ACC112 (cell line): ENCODE measurements around the gene KDELR3.

Experiments used
- H2AFZ ChIP-seq: fragments of 200-600 bp; sonication (generic); one replicate; pipeline ENCODE4 v1.6.0; 2017; ENCODE audit warnings: antibody characterized with exemption, low read length; ENCODE audit not compliant: unreplicated experiment
- H3K27ac ChIP-seq: fragments of 200-600 bp; sonication (generic); 2 replicates; pipeline ENCODE4 v1.5.1; 2014; ENCODE audit warnings: low read depth, mild to moderate bottlenecking, antibody characterized with exemption, low read length, moderate library complexity
- H3K27me3 ChIP-seq: fragments of 200-600 bp; sonication (generic); 2 replicates; pipeline ENCODE4 v1.6.1; 2014; ENCODE audit warnings: mild to moderate bottlenecking, antibody characterized with exemption, low read length, moderate library complexity, mixed read lengths; ENCODE audit not compliant: insufficient read depth
- H3K36me3 ChIP-seq: fragments of 200-600 bp; sonication (generic); 2 replicates; pipeline ENCODE4 v1.6.1; 2016; ENCODE audit warnings: mild to moderate bottlenecking, antibody characterized with exemption, low read length, moderate library complexity, mixed read lengths; ENCODE audit not compliant: insufficient read depth
- H3K4me1 ChIP-seq: fragments of 200-600 bp; sonication (generic); one replicate; pipeline ENCODE4 v1.6.1; 2016; ENCODE audit warnings: low read length, mixed read lengths; ENCODE audit not compliant: insufficient read depth, unreplicated experiment, control insufficient read depth
- H3K4me3 ChIP-seq: fragments of 200-600 bp; sonication (generic); 2 replicates; pipeline ENCODE4 v1.5.1; 2014; ENCODE audit warnings: mild to moderate bottlenecking, low read depth, low read length
- H3K79me2 ChIP-seq: fragments of 200-600 bp; sonication (generic); one replicate; pipeline ENCODE4 v1.6.0; 2016; ENCODE audit warnings: low read length; ENCODE audit not compliant: control insufficient read depth, unreplicated experiment, insufficient read depth

Gene KDELR3

GRCh38 chr22:38467904-38468442, at the start of gene KDELR3:
Gene KDELR3, plus strand, starts transcription at chr22:38468096. Its CDS starts 138 bp downstream, at chr22:38468234.
- Histone ChIP-seq H3K27me3 (no peaks in the 10 kb centered on the region), H3K79me2 (peaks cover 23% of the 10 kb centered on the region), H3K27ac (peak within 1 kb of the TSS; percentile 59; the same call in 1 of the 2 replicates), H3K4me1 (peaks cover 9% of the 10 kb centered on the region), H3K36me3 (no peaks in the 10 kb centered on the region), H3K4me3 (peak within 1 kb of the TSS; percentile 96), H2AFZ (peak within 1 kb of the TSS; percentile 75)

- Histone ChIP-seq H3K27ac (no peak overlapping the region), H3K36me3 (no peaks in the 10 kb centered on the region), H3K4me3 (no peak overlapping the region), H3K27me3 (no peaks in the 10 kb centered on the region), H3K79me2 (no peaks in the 10 kb centered on the region), H3K4me1 (no peaks in the 10 kb centered on the region), H2AFZ (no peak overlapping the region)
Measured at GRCh38 chr22:38418589-38418988, 49.3 kb upstream of the KDELR3 start.

GRCh38 chr22:38419121-38419857, 48.6 kb upstream of the KDELR3 start:
- Histone ChIP-seq H3K79me2 (no peaks in the 10 kb centered on the region), H3K27ac (no peak overlapping the region), H2AFZ (no peak overlapping the region), H3K36me3 (no peaks in the 10 kb centered on the region), H3K4me3 (no peak overlapping the region), H3K4me1 (no peaks in the 10 kb centered on the region), H3K27me3 (no peaks in the 10 kb centered on the region)

- Histone ChIP-seq H3K27ac (no peak overlapping the region), H3K79me2 (no peaks in the 10 kb centered on the region), H3K27me3 (no peaks in the 10 kb centered on the region), H3K4me3 (no peak overlapping the region), H3K4me1 (no peaks in the 10 kb centered on the region), H2AFZ (no peak overlapping the region), H3K36me3 (no peaks in the 10 kb centered on the region)
Measured at GRCh38 chr22:38419858-38420160, 48.1 kb upstream of the KDELR3 start.

- H2AFZ ChIP-seq, result no peak overlapping the region
- no peak overlapping the region for H3K4me3 ChIP-seq
- no peaks in the 10 kb centered on the region for H3K36me3 ChIP-seq
- H3K4me1 ChIP-seq, result no peaks in the 10 kb centered on the region
- H3K27ac ChIP-seq, result no peak overlapping the region
- no peaks in the 10 kb centered on the region for H3K27me3 ChIP-seq
- H3K79me2 ChIP-seq, result no peaks in the 10 kb centered on the region
Measured at GRCh38 chr22:38420734-38421133, 47.2 kb upstream of the KDELR3 start.

- Histone ChIP-seq H3K4me1 (no peaks in the 10 kb centered on the region), H3K4me3 (no peak overlapping the region), H2AFZ (no peak overlapping the region), H3K27me3 (no peaks in the 10 kb centered on the region), H3K27ac (no peak overlapping the region), H3K36me3 (no peaks in the 10 kb centered on the region), H3K79me2 (no peaks in the 10 kb centered on the region)
Measured at GRCh38 chr22:38422611-38423511, 45.0 kb upstream of the KDELR3 start.

- Histone ChIP-seq H3K79me2 (no peaks in the 10 kb centered on the region), H3K4me3 (no peak overlapping the region), H3K27ac (no peak overlapping the region), H3K27me3 (no peaks in the 10 kb centered on the region), H3K36me3 (no peaks in the 10 kb centered on the region), H2AFZ (no peak overlapping the region), H3K4me1 (no peaks in the 10 kb centered on the region)
Measured at GRCh38 chr22:38423512-38424503, 44.1 kb upstream of the KDELR3 start.

GRCh38 chr22:38424525-38425080, 43.3 kb upstream of the KDELR3 start:
- Histone ChIP-seq H3K27ac (no peak overlapping the region), H2AFZ (no peak overlapping the region), H3K36me3 (no peaks in the 10 kb centered on the region), H3K27me3 (no peaks in the 10 kb centered on the region), H3K79me2 (no peaks in the 10 kb centered on the region), H3K4me1 (no peaks in the 10 kb centered on the region), H3K4me3 (no peak overlapping the region)

GRCh38 chr22:38426628-38427027, 41.3 kb upstream of the KDELR3 start:
- H3K36me3 ChIP-seq, result no peaks in the 10 kb centered on the region
- no peak overlapping the region for H3K4me3 ChIP-seq
- no peak overlapping the region for H3K27ac ChIP-seq
- no peaks in the 10 kb centered on the region for H3K79me2 ChIP-seq
- H2AFZ ChIP-seq, result no peak overlapping the region
- no peaks in the 10 kb centered on the region for H3K4me1 ChIP-seq
- H3K27me3 ChIP-seq, result no peaks in the 10 kb centered on the region

- Histone ChIP-seq H3K4me3 (no peak overlapping the region), H3K36me3 (no peaks in the 10 kb centered on the region), H3K4me1 (no peaks in the 10 kb centered on the region), H3K27me3 (no peaks in the 10 kb centered on the region), H3K79me2 (no peaks in the 10 kb centered on the region), H3K27ac (no peak overlapping the region), H2AFZ (no peak overlapping the region)
Measured at GRCh38 chr22:38427465-38427864, 40.4 kb upstream of the KDELR3 start.
